ENCODE data around the gene SNAPC5.

SNAPC5 gene

DNA sequence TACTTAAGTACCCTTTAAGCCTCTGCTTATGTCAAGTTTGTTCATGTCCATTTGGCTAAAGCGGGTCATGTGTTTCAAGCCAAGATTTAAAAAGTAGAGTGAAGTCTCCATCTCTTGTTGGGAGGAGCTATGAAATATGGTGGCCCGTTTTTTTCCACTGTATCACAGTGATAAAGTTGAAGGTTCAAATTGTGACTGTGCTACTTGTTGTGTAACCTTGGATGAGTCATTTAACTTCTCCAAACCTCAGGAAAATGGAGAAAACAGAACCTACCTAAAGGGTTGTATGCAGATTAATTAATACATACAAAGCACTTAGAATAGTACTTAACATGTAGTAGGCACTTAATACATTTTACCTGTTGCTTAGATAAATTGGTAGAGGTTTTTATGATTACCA, 43.4 kb downstream of the SNAPC5 start:
- no peak overlapping the region for H3K9ac ChIP-seq (ENCODE audit: low read depth, low read length)
- no peaks in the 10 kb centered on the region for H3K4me1 ChIP-seq (ENCODE audit: insufficient read depth, low read length)
- no peak overlapping the region for H3K4me3 ChIP-seq (ENCODE audit: low read length)
- no peaks in the 10 kb centered on the region for H3K9me3 ChIP-seq (ENCODE audit: insufficient read depth, low read depth, low read length)
- no peaks in the 10 kb centered on the region for H3K27me3 ChIP-seq (ENCODE audit: insufficient read depth, low read length)
- no peak overlapping the region for H3K27ac ChIP-seq (ENCODE audit: low read depth, low read length)
- peaks cover 18% of the 10 kb centered on the region for H3K36me3 ChIP-seq (ENCODE audit: insufficient read depth, low read length)
- WGBS = 95% methylated on average over 2 of the region's 2 CpGs

DNA sequence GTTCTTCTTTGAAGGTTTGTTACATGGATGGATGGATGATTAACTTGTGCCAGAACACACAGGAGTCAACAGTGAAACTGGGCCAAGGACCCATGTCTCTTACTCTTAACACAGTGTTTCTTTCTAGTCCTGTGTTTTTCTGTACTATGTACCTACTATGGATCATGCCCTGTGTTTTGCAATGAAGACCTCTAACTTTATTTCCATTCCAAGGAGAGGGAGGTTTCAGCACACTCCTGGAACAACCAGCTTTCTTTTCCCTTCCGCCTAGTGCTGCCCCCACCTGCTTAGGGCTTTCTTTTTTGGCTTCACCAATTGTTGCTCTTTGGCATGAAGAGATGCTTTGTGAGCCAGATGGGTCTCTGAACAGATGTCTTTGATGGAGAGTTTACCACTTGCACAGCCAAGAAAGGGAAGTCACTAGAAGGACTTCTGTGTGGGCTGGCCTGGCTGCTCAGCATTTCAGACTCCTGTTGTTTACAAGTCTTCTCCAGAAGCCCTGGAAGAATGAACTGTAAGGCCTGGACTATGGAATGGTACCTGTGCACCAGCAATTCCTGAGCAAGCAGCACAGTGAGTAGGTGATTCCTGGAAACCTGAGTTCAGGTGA, 44.5 kb downstream of the SNAPC5 start:
- WGBS = 100% methylated on average over 1 of the region's 1 CpG
- H3K36me3 ChIP-seq (ENCODE audit: insufficient read depth, low read length) = peaks cover 26% of the 10 kb centered on the region
- H3K27me3 ChIP-seq (ENCODE audit: insufficient read depth, low read length) = no peaks in the 10 kb centered on the region
- H3K9me3 ChIP-seq (ENCODE audit: insufficient read depth, low read depth, low read length) = no peaks in the 10 kb centered on the region
- H3K27ac ChIP-seq (ENCODE audit: low read depth, low read length) = no peak overlapping the region
- no peaks in the 10 kb centered on the region for H3K4me1 ChIP-seq (ENCODE audit: insufficient read depth, low read length)
- H3K4me3 ChIP-seq (ENCODE audit: low read length) = no peak overlapping the region
- H3K9ac ChIP-seq (ENCODE audit: low read depth, low read length) = no peak overlapping the region

DNA sequence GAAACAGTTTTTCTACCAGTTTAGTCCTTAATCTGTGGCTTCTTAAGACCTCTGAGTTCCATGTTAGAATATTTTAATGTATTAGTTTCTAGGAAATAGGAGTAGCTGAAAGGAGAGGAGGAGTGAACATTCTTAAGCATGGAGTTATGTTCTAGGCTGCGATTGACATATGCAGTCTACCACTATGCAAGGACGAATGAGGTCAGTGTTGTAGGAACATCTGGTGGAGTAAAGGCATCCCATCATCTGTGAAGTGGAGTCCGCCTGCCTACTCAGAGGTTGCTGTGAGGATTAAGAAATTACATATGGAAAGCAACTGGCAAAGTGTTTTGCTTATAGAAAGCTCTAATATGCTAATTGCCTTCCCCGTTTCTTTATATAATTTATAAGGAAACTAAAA, 45.1 kb downstream of the SNAPC5 start:
- H3K9ac ChIP-seq (ENCODE audit: low read depth, low read length) = no peak overlapping the region
- H3K9me3 ChIP-seq (ENCODE audit: insufficient read depth, low read depth, low read length) = no peaks in the 10 kb centered on the region
- no peaks in the 10 kb centered on the region for H3K4me1 ChIP-seq (ENCODE audit: insufficient read depth, low read length)
- no peak overlapping the region for H3K4me3 ChIP-seq (ENCODE audit: low read length)
- peaks cover 27% of the 10 kb centered on the region for H3K36me3 ChIP-seq (ENCODE audit: insufficient read depth, low read length)
- no peaks in the 10 kb centered on the region for H3K27me3 ChIP-seq (ENCODE audit: insufficient read depth, low read length)
- no peak overlapping the region for H3K27ac ChIP-seq (ENCODE audit: low read depth, low read length)
- WGBS = 88% methylated on average over 3 of the region's 4 CpGs
